Body of pancreas (tissue), 4 donors: ENCODE data around the gene PIEZO1.

Experiments used
- CTCF ChIP-seq, 7 experiments: fragments of 450-650 bp in 4 of 7; fragments of 200-600 bp in 3 of 7; sonication (generic) in 3 of 7; IDR thresholded peaks; one replicate each; pipeline ENCODE4 v1.5.1; 2016 to 2019; ENCODE audit warnings: antibody characterized with exemption in 7 of 7
- POLR2A ChIP-seq, 3 donors: fragments of 450-650 bp; IDR thresholded peaks; one replicate each; pipeline ENCODE4 v1.6.1; 2016; ENCODE audit warnings: antibody characterized with exemption in 3 of 3, mild to moderate bottlenecking in 2 of 3

GRCh38 chr16:88688013-88688778 lies 96.8 kb downstream of the PIEZO1 start:
- TF ChIP-seq CTCF (IDR thresholded peaks at IDR 0.05) (peak in 1 of 7 experiments; percentile 1), POLR2A (IDR thresholded peaks at IDR 0.05) (peak in 1 of 3 donors; percentile 38)
